ENCODE results near the gene CALML6.

Gene CALML6

GRCh38 chr1:1965546-1965945 lies 50.5 kb downstream of the CALML6 start:
- no peak for DNase-seq (ENCODE audit: low spot score)

GRCh38 chr1:1966071-1966740 lies 51.1 kb downstream of the CALML6 start:
- DNase-seq (ENCODE audit: low spot score), result no peak

All from CD4-positive, alpha-beta T cell treated with Interleukin-15 for 4 hours (primary cell).